ENCODE data around the gene ADAMTS16.

Gene ADAMTS16

DNA sequence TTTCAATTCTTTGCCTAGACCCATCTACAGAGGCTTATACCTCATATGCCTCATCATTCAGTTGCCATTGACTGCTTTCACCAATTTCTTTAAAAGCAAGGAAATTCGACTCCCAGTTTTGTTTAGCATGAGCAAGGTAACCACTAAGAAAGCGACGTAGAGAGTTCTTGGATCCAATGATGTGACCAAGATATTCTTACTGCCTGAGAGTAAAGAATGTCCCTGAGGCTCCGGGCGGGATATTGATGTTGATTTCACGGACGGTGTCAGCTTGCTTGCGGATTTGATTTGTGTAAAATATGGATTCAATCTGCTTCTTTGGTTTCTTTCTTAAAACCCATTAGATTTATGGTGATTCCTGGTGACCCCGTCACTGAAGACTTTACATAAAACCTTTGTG lies 147.3 kb downstream of the ADAMTS16 start:
- Histone ChIP-seq H2AFZ (ENCODE audit: low read depth) (no peak overlapping the region), H3K36me3 (ENCODE audit: insufficient read depth) (no peaks in the 10 kb centered on the region), H3K4me2 (no peak overlapping the region), H3K4me1 (ENCODE audit: low read depth, poor library complexity, severe bottlenecking) (no peaks in the 10 kb centered on the region), H3K27ac (no peak overlapping the region), H3K4me3 (IDR thresholded peaks at IDR 0.05; ENCODE audit: insufficient read depth, low read depth, low read length) (no peak overlapping the region), H3K27me3 (ENCODE audit: insufficient read depth, low read depth) (no peaks in the 10 kb centered on the region), H3K9ac (no peak overlapping the region), H4K20me1 (ENCODE audit: insufficient read depth) (no peaks in the 10 kb centered on the region), H3K79me2 (ENCODE audit: insufficient read depth, low read depth) (no peaks in the 10 kb centered on the region)
- TF ChIP-seq, protein P1, sequence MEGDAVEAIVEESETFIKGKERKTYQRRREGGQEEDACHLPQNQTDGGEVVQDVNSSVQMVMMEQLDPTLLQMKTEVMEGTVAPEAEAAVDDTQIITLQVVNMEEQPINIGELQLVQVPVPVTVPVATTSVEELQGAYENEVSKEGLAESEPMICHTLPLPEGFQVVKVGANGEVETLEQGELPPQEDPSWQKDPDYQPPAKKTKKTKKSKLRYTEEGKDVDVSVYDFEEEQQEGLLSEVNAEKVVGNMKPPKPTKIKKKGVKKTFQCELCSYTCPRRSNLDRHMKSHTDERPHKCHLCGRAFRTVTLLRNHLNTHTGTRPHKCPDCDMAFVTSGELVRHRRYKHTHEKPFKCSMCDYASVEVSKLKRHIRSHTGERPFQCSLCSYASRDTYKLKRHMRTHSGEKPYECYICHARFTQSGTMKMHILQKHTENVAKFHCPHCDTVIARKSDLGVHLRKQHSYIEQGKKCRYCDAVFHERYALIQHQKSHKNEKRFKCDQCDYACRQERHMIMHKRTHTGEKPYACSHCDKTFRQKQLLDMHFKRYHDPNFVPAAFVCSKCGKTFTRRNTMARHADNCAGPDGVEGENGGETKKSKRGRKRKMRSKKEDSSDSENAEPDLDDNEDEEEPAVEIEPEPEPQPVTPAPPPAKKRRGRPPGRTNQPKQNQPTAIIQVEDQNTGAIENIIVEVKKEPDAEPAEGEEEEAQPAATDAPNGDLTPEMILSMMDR (conservative IDR thresholded peaks at IDR 0.05; ENCODE audit: low read depth, low read length): no peak

DNA sequence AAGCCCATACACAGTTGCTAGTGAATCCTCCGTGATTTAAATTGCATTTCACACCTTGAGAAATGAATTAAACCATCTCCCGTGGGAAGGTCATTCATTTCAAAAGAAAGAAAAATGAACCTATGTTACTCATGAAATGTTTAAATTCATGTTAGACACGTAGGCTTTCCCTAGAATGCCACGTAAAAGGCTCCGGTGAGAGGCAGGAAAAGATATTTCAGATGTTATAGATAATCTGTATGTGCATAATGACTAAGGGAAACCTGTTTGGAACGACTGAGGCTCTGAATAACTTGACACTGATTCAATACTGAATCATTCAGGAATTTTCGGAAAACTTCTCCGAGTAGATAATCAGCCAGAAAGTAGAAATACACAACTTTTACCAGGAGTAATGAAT lies 148.1 kb downstream of the ADAMTS16 start:
- Histone ChIP-seq H3K4me2 (no peak overlapping the region), H3K4me3 (IDR thresholded peaks at IDR 0.05; ENCODE audit: insufficient read depth, low read depth, low read length) (no peak overlapping the region), H3K36me3 (ENCODE audit: insufficient read depth) (no peaks in the 10 kb centered on the region), H3K27me3 (ENCODE audit: insufficient read depth, low read depth) (no peaks in the 10 kb centered on the region), H3K4me1 (ENCODE audit: low read depth, poor library complexity, severe bottlenecking) (no peaks in the 10 kb centered on the region), H4K20me1 (ENCODE audit: insufficient read depth) (no peaks in the 10 kb centered on the region), H3K27ac (no peak overlapping the region), H3K9ac (no peak overlapping the region), H3K79me2 (ENCODE audit: insufficient read depth, low read depth) (no peaks in the 10 kb centered on the region), H2AFZ (ENCODE audit: low read depth) (no peak overlapping the region)
- TF ChIP-seq, protein P1 (conservative IDR thresholded peaks at IDR 0.05; ENCODE audit: low read depth, low read length): no peak

DNA sequence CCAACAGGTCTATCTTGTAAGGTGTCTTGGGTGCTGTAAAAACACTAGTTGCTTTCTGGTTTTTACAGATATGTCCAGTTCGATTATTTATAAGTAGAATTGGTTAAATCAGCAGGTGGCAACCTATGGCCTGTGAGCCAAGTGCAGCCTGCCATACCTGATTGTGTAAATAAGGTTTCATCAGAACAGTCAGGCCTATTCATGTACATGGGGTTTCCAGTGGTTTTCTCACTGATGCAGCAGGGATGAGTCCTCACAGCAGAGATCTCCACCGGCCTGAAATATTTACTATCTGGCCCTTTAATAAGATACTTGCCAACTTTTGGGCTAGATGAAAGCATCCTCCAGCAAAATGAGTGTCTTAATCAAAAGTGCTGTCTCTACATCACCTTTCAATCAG lies 149.4 kb downstream of the ADAMTS16 start:
- H3K27me3 ChIP-seq (ENCODE audit: insufficient read depth, low read depth): no peaks in the 10 kb centered on the region
- H3K4me3 ChIP-seq (IDR thresholded peaks at IDR 0.05; ENCODE audit: insufficient read depth, low read depth, low read length): no peak overlapping the region
- no peak overlapping the region for H3K9ac ChIP-seq
- H3K36me3 ChIP-seq (ENCODE audit: insufficient read depth): no peaks in the 10 kb centered on the region
- no peak overlapping the region for H3K27ac ChIP-seq
- no peak overlapping the region for H2AFZ ChIP-seq (ENCODE audit: low read depth)
- no peaks in the 10 kb centered on the region for H4K20me1 ChIP-seq (ENCODE audit: insufficient read depth)
- H3K4me2 ChIP-seq: no peak overlapping the region
- no peaks in the 10 kb centered on the region for H3K79me2 ChIP-seq (ENCODE audit: insufficient read depth, low read depth)
- TF ChIP-seq, protein P1 (conservative IDR thresholded peaks at IDR 0.05; ENCODE audit: low read depth, low read length): no peak
- no peaks in the 10 kb centered on the region for H3K4me1 ChIP-seq (ENCODE audit: low read depth, poor library complexity, severe bottlenecking)

DNA sequence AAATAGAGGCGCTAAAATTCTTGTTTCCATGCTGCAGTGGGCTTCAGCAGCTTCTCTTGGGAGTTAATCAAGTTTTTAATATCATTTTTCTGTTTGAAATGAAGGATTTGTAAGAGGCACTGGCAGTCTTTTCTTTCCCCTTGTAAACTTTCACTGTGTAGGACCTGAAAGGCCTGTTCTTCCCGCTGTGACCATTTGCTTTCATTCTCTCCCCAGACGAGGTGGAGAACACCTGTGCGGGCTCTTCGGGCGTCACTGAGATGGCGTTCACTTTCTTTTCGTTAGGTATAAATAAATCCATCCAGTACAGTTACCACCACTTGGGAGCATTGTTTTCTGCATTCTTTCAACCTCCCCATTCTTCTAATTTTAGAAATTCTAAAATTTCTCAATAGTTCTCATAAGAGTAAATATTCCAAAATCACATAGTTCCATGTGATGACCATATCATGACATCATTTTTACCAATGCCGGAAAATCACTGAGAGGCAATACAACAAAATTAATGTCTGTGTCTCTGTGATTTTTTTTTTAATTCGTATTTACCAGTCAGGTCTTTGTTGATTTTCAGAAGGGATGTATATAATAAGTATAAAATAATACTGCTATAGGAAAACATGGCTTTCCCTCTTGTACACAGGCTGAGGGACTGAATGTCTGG lies 150.7 kb downstream of the ADAMTS16 start:
- H3K4me3 ChIP-seq (IDR thresholded peaks at IDR 0.05; ENCODE audit: insufficient read depth, low read depth, low read length): no peak overlapping the region
- no peaks in the 10 kb centered on the region for H3K4me1 ChIP-seq (ENCODE audit: low read depth, poor library complexity, severe bottlenecking)
- no peak overlapping the region for H3K27ac ChIP-seq
- TF ChIP-seq, protein P1 (conservative IDR thresholded peaks at IDR 0.05; ENCODE audit: low read depth, low read length): no peak
- no peak overlapping the region for H3K4me2 ChIP-seq
- no peaks in the 10 kb centered on the region for H3K27me3 ChIP-seq (ENCODE audit: insufficient read depth, low read depth)
- no peak overlapping the region for H3K9ac ChIP-seq
- no peaks in the 10 kb centered on the region for H3K79me2 ChIP-seq (ENCODE audit: insufficient read depth, low read depth)
- H4K20me1 ChIP-seq (ENCODE audit: insufficient read depth): no peaks in the 10 kb centered on the region
- no peaks in the 10 kb centered on the region for H3K36me3 ChIP-seq (ENCODE audit: insufficient read depth)
- no peak overlapping the region for H2AFZ ChIP-seq (ENCODE audit: low read depth)

All from KMS-11 (cell line).